NOMO-1 treated with DMSO at 0.1 percent for 48 hours (cell line): ENCODE results near the gene AHRR.
"Not testable (repeated sequence)": the region's sequence is repeated elsewhere in the genome, so short reads cannot be mapped to it uniquely, and the experiment has no call there.

Experiments used
- DNase-seq: peaks from one replicate; lab custom pipeline; 2025; ENCODE audit not compliant: unreplicated experiment; lab: John Stamatoyannopoulos, UW

Gene AHRR

GRCh38 chr5:472076-472655 lies 150.7 kb downstream of the AHRR start:
- no peak for DNase-seq

DNA sequence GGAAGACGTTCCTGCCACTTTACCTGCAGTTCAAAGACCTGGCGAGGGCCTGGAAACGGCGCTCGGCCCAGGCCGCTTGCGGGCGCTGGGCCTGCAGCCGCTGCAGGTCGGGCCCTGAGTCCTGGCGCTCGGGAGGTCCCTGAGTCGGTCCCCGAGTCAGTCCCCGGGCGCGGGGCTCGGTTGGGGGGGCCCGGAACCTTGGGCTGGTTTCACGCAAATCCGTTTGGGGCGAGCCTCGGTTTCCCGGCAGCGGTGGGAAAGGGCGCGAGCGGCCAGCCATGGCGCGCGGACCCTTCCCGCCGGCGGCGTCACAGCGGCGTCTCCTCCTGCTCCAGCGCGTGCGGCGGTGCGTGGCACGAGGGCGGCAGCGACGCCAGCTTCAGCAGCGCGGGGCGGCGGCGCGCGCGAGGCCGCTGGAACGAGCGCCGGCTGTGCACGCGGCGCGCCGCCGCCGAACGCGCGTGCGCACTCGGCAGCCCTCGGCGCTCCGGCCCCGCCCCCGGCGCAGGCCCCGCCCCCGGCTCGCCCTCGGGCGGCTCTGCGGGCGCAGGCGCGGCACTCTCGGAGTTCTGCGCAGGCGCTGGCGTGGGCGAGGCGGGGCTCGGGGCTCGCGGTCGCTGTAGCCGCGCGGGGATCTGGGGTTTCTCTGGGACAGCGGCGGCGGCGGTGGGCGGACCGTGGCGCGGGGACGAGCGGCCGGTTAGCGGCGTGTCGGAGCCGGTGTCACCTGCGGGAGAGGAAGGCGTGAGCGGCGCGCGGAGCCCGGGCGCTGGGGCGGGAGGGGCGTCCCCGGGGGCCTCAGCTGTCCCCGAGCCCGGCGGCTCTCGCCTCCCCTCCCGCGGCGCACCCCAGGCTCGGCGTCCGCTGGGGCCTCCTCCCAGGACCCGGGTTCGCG lies 151.4 kb downstream of the AHRR start:
- peak; percentile 98 for DNase-seq

DNA sequence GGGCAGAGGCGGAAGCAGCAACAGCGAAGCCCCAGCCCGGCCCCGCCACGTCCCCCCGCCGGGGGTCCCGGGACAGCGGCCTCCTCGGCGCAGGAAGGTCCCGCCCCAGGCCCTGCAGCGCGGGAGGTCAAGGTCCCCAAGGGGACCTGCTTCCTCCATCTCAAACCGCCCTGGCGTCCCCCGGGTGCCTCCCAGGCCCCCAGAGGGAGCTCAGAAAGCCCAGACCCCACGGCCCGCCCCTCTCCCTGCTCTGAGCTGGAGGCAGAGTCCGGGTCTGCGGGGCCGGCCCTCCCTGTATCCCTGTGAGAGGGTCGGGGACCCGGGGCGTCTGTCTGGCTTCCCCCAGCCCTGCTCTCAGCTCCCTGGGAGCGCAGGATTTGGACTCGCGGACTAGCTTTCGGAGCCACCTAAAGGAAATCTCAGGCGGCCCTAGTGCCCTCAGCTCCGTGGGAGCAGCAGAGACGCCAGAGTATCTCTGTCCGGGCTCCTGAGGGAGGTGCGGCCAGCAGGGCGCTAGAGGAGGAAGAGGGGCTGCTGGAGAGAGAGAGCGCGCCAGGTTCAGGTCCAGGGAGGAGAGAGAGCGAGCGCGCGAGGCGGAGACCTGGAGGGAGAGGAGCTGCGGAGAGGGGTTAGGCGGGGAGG lies 152.2 kb downstream of the AHRR start:
- peak; percentile 72 for DNase-seq

DNA sequence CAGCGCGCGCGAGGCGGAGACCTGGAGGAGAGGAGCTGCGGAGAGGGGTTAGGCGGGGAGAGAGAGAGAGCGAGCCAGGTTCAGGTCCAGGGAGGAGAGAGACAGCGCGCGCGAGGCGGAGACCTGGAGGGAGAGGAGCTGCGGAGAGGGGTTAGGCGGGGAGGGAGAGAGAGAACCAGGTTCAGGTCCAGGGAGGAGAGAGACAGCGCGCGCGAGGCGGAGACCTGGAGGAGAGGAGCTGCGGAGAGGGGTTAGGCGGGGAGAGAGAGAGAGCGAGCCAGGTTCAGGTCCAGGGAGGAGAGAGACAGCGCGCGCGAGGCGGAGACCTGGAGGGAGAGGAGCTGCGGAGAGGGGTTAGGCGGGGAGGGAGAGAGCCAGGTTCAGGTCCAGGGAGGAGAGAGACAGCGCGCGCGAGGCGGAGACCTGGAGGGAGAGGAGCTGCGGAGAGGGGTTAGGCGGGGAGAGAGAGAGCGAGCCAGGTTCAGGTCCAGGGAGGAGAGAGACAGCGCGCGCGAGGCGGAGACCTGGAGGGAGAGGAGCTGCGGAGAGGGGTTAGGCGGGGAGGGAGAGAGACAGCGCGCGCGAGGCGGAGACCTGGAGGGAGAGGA lies 152.8 kb downstream of the AHRR start:
- DNase-seq = not testable (repeated sequence)

DNA sequence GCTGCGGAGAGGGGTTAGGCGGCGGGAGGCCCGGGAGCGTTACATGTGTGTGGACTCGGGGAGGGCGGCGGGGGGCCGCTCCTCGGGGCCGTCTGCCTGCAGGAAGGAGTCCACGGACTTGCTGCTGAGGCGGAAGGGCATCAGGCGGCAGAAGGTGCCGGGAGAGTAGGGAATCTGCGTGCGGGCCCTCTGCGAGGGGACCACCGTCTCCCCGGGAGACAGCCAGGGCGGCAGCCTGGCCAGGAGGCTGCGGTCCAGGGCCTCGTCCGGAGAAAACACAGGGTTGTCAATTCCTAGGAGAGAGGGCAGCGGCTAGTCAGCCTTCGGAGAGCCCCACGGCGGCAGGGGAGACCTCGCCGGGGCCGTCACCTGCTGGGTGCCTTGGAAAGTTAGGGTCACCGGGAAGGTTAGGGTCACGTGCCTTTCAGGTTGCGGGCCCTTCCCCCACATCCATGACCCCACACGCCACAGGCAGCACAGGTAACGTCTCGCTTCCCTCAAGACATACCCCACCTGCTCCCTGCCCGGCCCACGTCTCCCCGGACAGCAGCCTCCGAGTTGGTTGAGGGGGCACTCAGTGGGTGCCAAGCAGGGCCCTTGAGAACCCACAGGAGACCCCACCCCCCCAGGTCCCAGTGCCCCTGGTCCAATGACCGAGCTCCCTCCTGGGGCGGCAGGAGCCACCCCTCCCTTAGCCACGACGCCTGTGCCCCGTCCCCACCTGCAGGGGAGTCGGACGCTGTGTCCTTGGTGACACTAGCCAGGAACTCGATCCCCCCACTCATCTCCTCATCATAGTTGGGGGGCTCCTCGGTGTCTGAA lies 153.5 kb downstream of the AHRR start:
- peak; percentile 26 for DNase-seq

DNA sequence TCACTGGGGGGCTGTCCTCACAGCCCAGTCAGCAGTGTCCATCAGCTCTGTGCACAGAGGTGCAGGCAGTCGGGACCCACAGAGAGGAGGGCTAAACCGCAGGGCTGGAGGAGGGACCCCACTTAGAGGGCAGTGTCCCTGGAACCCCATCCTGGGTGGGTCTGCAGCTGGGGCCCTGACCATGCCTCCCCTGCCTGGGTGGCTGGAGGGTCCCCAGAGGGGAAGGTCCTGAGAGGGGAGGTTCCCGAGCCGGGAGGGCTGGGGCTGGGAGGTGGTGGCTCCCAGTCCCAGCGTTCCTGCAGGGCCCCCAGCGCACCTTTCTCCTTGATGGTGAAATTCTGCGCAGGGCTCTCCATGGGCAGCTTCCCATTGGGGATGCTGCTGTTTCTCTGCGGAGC lies 154.2 kb downstream of the AHRR start:
- DNase-seq = no peak

- no peak for DNase-seq
Measured at GRCh38 chr5:476102-476813, 154.7 kb downstream of the AHRR start.

DNA sequence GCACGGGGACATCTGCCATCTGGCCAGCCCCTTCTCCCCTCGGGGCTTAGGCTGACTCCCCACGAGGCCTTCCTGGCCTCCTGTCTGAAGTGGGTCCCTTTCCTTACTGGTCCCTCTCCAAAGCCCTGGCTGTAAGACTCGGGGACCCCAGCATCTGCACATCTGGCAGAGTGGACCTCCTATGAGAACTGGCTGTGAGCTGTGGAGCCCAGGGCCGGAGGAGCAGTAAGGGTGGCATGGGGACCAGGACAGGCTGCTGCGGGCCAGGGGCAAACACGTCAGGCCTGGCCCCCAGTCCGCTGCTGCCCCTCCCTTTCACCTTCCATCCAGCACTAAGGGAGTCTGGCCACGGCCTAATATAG lies 155.3 kb downstream of the AHRR start:
- no peak for DNase-seq

DNA sequence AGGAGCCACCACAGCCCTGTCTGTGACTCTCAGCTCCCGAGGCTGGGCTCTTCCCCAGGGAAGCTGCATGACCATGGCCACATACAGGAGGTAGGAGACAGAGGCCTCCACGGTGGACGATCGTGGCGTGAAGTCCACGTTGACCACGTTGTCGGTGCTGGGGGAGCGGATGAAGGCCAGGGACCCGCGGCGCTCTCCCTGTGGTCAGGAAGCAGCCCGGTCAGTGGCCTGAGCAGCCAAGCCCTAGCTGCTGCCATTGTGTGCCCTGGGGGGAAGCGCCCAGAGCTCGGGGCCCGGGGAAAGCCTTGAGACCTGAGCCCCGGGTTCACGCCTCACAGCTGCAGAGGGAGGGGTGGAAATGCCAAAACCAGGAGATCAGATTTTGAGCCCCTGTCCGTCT lies 155.7 kb downstream of the AHRR start:
- no peak for DNase-seq

- DNase-seq = no peak
Measured at GRCh38 chr5:477871-478270, 156.4 kb downstream of the AHRR start.

- no peak for DNase-seq
Measured at GRCh38 chr5:478369-478981, 157.0 kb downstream of the AHRR start.

DNA sequence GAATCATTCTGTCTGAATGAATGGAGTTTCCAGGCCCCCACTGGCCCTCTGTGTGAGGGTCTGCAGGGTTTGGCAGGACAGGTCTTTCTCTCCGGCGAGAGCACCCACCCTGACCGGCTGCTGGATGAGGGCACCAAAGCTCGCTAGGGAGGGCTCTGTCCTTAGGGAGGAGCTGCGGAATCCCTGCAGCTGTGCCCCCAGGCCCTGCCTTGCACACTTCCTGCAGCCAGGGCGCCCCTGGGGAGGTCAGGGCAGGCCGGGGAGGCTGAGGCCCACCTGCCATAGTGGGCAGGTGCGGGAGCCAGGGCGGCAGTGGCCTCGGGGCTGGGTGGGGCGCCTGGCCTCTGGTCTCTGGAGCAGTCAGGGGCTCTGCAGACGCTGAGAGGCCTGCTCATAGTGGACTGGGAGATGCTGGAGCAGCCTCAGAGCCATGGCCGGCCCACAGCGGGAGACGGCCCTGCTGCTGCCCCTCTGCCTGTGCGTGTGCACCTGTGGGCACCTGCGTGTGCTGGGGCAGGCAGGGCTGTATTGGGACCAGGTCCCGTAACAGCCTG lies 157.5 kb downstream of the AHRR start:
- no peak for DNase-seq

DNA sequence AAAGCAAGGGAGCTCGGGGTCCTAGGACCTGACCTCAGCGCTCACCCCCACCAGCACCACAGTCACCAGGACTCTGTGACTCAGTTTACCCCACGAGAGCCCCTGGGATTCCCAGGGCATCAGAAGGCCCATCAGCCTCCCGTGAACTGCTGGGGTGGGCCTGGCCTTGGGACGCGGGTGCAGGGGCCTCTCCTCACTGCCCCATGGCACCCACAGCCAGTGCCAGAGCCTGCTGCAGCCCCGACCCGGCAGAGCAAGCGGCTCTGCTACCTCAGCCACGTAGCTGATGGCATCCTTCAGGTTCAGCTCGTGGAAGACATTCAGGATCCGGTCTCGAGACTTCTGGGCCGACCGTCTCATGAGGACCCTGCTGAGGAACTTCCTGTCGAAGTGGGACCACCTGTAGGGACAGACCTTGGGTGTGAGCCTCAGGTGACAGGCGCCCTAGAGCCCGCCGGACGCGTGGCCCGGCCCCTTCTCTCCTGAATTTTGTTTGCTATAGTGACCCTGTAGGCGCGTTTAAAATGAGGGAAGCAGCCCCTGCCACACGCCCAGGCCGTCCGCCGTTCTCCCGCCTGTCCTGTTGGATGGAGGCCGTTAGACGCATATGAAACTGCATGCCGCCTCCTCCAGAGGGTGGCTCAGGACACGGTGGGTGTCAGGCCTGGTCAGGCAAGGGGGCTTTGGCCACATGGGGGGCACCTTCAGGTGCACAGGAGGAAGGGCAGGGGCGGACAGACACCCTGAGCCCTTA lies 158.2 kb downstream of the AHRR start:
- DNase-seq = no peak

GRCh38 chr5:481347-481746 lies 159.8 kb downstream of the AHRR start:
- DNase-seq = no peak

DNA sequence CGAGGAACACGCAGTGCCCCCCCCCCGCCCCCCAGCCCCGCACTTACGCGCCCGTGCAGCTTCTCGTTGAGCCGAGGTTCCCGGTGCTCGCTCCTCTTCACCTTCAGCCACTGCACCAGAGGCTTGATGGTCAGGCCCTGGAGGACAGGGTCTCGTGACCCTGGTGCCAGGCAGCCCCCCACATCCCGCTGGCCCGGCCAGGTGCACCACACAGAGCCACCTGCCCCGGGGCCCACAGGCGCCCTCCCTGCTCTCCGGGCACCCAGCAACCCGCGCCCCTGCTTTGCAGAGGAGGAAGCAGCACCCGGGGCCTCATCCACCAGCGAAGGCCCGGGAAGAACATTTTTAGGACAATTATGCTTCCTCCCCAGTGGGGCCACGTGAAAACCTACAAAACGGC lies 160.5 kb downstream of the AHRR start:
- DNase-seq = peak; percentile 27

DNA sequence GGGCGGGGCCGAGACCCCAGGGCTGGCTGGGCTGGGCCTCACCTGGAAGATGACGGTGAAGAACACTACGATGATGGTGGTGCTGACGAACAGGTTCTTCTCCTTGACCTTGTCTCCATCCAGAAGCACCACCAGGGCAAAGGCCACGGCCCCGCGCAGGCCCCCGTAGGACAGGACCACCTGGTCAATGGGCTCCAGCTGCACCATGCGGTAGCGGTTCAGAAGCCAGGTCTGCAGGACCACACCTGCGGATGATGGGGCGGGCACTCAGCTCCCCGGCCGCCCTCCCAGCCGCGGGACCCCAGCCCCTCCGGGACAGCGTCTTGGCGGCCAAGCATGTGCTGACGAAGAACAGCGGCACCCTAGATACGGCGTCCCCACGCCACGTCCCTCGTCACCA lies 161.0 kb downstream of the AHRR start:
- DNase-seq = no peak

- no peak for DNase-seq
Measured at GRCh38 chr5:483011-483410, 161.5 kb downstream of the AHRR start.

DNA sequence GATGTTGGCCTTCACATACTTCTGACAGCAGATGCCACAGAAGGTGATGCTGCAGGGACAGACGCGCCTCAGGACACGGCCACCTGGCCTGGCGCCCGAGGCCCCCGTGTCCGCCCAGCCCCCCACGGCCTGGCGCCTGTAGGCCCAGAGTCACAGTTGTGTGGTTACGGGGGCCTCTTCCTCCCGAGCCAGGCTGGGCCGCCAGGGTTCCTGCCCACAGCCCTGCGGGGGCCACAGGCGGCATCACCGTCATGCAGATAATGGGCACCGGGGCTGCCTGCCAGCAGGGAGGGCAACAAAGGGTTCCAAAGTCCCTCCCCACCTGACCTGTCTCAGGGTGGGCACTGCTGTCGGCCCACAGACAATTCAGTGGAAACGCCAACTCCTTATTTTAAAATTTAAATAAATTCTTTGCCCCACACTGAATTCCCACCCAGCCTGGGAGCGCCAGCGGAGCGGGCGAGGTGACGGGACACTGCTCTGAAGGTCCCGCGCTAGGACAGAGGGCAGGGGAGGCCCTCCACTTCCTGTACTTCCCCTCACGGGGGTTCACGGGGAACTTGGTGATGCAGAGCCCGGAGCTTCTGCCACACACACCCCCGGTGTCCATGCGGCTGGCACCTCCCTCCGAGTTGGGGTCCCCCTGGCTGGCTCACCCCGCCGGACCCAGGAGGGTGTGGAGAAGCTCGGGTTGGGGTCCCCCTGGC lies 162.1 kb downstream of the AHRR start:
- DNase-seq = peak; percentile 53
